Neural cell (in vitro differentiated cells): Measurements from ENCODE around the gene PHF23.

Experiments used
- CTCF ChIP-seq: fragments of 450-650 bp; IDR thresholded peaks from 2 replicates; pipeline ENCODE4 v1.5.1; 2014; ENCODE audit warnings: antibody characterized with exemption, mild to moderate bottlenecking, moderate library complexity; ENCODE audit not compliant: poor library complexity, severe bottlenecking
- EZH2 ChIP-seq: fragments of 200-600, 300-800 bp; shearing (Covaris generic), sonication (generic); IDR thresholded peaks from 2 replicates; pipeline ENCODE4 v1.6.1; 2014; ENCODE audit warnings: antibody characterized with exemption, low read length, borderline replicate concordance, mild to moderate bottlenecking; ENCODE audit not compliant: insufficient read depth, poor library complexity, severe bottlenecking
- MXI1 ChIP-seq: fragments of 450-650 bp; conservative IDR thresholded peaks from 2 replicates; pipeline ENCODE4 v1.6.1; 2014; ENCODE audit warnings: antibody characterized with exemption, mild to moderate bottlenecking; ENCODE audit not compliant: poor library complexity, severe bottlenecking
- POLR2AphosphoS5 ChIP-seq: IDR thresholded peaks from 2 replicates; pipeline ENCODE4 v1.6.1; 2012
- SMC3 ChIP-seq: fragments of 450-650 bp; conservative IDR thresholded peaks from 2 replicates; pipeline ENCODE4 v1.6.1; 2014; ENCODE audit warnings: antibody characterized with exemption, mild to moderate bottlenecking, moderate library complexity; ENCODE audit not compliant: poor library complexity

GRCh38 chr17:7241090-7241733 is 2.0 kb upstream of the PHF23 start:
- no peak for TF ChIP-seq POLR2AphosphoS5
- no peak for TF ChIP-seq EZH2
- TF ChIP-seq CTCF = no peak
- TF ChIP-seq SMC3 = no peak
- TF ChIP-seq MXI1 = no peak
